Adrenal gland (tissue), 5 donors: ENCODE results near the gene SVOP.

Experiments
- POLR2A ChIP-seq, 2 donors: fragments of 450-650 bp; IDR thresholded peaks; one replicate each; pipeline ENCODE4 v1.6.1; 2017; ENCODE audit warnings: antibody characterized with exemption in 2 of 2, mild to moderate bottlenecking in 2 of 2, moderate library complexity in 1 of 2
- TF ChIP-seq, protein P1 (sequence below), 6 experiments: fragments of 450-650 bp in 4 of 6; fragments of 200-600 bp in 2 of 6; sonication (generic) in 1 of 6; IDR thresholded peaks; 1 replicate in 5 of 6; 2 replicates in 1 of 6; pipeline versions ENCODE4 v1.5.1 to v1.8.0; 2016 to 2021; ENCODE audit warnings: antibody characterized with exemption in 6 of 6, mild to moderate bottlenecking in 2 of 6, moderate library complexity in 1 of 6
- donor health status: DM: no; HTN: no; CAD: no.

- no peak for TF ChIP-seq POLR2A (IDR thresholded peaks at IDR 0.05)
- TF ChIP-seq, protein P1, sequence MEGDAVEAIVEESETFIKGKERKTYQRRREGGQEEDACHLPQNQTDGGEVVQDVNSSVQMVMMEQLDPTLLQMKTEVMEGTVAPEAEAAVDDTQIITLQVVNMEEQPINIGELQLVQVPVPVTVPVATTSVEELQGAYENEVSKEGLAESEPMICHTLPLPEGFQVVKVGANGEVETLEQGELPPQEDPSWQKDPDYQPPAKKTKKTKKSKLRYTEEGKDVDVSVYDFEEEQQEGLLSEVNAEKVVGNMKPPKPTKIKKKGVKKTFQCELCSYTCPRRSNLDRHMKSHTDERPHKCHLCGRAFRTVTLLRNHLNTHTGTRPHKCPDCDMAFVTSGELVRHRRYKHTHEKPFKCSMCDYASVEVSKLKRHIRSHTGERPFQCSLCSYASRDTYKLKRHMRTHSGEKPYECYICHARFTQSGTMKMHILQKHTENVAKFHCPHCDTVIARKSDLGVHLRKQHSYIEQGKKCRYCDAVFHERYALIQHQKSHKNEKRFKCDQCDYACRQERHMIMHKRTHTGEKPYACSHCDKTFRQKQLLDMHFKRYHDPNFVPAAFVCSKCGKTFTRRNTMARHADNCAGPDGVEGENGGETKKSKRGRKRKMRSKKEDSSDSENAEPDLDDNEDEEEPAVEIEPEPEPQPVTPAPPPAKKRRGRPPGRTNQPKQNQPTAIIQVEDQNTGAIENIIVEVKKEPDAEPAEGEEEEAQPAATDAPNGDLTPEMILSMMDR (IDR thresholded peaks at IDR 0.05): no peak
These were observed 44.4 kb upstream of the SVOP start for GRCh38 chr12:109065154-109065852.
